ENCODE measurements around the gene PMAIP1. TPM values are rescaled to one million over a fixed set of nuclear protein-coding genes. Genes with fewer than 3 reads are reported as not detected.
A peak's percentile ranks its signal among the peaks of the same experiment; 100 is the strongest.

Gene PMAIP1
- total and polyA plus RNA-seq, 9 of the 15 experiments (the other 6 are each of a cell fraction or from before 2014, with no cell fraction given), result 8.0 to 22.9 (median 14.9) TPM

GRCh38 chr18:59899298-59900221, at the start of gene PMAIP1 (continued):
- TF ChIP-seq TSHZ1 (CRISPR knock-in tag; IDR thresholded peaks at IDR 0.05) (no peak), SMAD1 (IDR thresholded peaks at IDR 0.05; ENCODE audit: low read depth, low read length, partially characterized antibody) (peak; percentile 59), XRCC3 (IDR thresholded peaks at IDR 0.05) (no peak), BCL6 (CRISPR knock-in tag; IDR thresholded peaks at IDR 0.05) (no peak), POLR2B (IDR thresholded peaks at IDR 0.05; ENCODE audit: low read depth, partially characterized antibody) (peak; percentile 91), CHD1 (IDR thresholded peaks at IDR 0.05; ENCODE audit: low read length) (peak; percentile 31), TCF15 (CRISPR knock-in tag; IDR thresholded peaks at IDR 0.05) (no peak), CHCHD3 (CRISPR knock-in tag; IDR thresholded peaks at IDR 0.05) (no peak), ZNF24 (IDR thresholded peaks at IDR 0.05) (no peak), SAFB2 (IDR thresholded peaks at IDR 0.05; ENCODE audit: borderline replicate concordance, low read depth, low read length, severe bottlenecking) (no peak), NFIC (IDR thresholded peaks at IDR 0.05) (peak; percentile 28), NR1H2 (CRISPR knock-in tag; IDR thresholded peaks at IDR 0.05) (no peak), RBM14 (IDR thresholded peaks at IDR 0.05; ENCODE audit: borderline replicate concordance, insufficient read depth, low read depth, low read length) (0 out of 2 replicates have a peak, but pooled peaks have one; percentile 86), KDM4B (IDR thresholded peaks at IDR 0.05; ENCODE audit: borderline replicate concordance in 2 of 2, low read depth in 1 of 2) (no peak), NCOA4 (IDR thresholded peaks at IDR 0.05; ENCODE audit: partially characterized antibody) (no peak), MTA2 (IDR thresholded peaks at IDR 0.05; ENCODE audit: low read depth) (no peak), NR3C1 (CRISPR knock-in tag; IDR thresholded peaks at IDR 0.05) (no peak), ZNF707 (CRISPR knock-in tag; conservative IDR thresholded peaks at IDR 0.05) (no peak), SMARCA5 (IDR thresholded peaks at IDR 0.05) (no peak), TEAD4 (IDR thresholded peaks at IDR 0.05; ENCODE audit: low read length) (no peak), TEAD4 (CRISPR knock-in tag; IDR thresholded peaks at IDR 0.05; ENCODE audit: borderline replicate concordance) (no peak), HMGN3 (IDR thresholded peaks at IDR 0.05; ENCODE audit: borderline replicate concordance, extremely low read depth, insufficient read length, low read depth, low read length) (peak; percentile 38), KLF10 (CRISPR knock-in tag; IDR thresholded peaks at IDR 0.05) (no peak), RBM34 (IDR thresholded peaks at IDR 0.05; ENCODE audit: borderline replicate concordance, insufficient read depth, low read length) (no peak), ZNF512 (tag; IDR thresholded peaks at IDR 0.05) (no peak)
